ENCODE data around the gene STK11.

DNA sequence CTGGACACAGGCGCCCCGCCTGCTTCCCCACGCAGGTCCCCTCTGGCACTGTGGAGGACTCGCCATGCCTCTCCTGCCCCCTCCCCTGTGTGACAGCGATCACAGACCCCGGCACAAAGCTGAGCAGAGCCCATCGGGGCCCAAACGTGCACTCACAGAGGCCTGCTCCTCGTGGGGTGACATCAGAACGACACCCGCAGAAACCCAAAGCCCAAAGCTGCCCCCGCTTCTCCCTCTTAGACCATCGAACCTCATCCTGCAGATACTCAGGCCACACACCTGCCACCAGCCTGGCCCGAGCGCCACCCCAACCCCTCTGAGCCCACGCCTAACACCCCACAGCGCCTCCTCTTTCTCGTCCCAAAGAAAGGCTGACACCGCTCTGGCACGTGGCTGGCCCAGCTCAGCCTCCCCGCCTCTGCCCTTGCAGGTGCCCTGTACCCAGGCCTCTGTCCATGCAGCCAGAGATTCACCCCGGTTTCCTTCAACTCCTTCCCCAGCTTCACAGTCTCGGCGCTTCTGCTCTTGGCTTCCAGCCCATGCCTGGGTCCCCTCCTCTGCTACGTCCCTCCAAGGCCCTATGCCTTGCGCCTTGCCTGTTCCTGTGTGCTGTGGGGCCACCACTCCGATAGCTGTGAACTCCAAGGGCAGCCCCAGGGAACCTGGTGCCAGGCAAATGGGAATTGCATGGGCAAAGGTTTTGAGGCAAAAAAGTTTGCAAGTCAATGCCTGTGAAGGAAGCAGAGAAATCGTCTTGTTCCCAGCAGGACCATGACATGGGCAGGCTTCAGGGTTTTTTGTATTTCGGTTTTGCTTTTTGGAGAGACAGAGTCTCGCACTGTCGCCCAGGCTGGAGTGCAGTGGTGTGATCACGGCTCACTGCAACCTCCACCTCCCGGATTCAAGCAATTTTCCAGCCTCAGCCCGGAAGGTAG lies 33.1 kb downstream of the STK11 start:
- TF ChIP-seq, protein P1, sequence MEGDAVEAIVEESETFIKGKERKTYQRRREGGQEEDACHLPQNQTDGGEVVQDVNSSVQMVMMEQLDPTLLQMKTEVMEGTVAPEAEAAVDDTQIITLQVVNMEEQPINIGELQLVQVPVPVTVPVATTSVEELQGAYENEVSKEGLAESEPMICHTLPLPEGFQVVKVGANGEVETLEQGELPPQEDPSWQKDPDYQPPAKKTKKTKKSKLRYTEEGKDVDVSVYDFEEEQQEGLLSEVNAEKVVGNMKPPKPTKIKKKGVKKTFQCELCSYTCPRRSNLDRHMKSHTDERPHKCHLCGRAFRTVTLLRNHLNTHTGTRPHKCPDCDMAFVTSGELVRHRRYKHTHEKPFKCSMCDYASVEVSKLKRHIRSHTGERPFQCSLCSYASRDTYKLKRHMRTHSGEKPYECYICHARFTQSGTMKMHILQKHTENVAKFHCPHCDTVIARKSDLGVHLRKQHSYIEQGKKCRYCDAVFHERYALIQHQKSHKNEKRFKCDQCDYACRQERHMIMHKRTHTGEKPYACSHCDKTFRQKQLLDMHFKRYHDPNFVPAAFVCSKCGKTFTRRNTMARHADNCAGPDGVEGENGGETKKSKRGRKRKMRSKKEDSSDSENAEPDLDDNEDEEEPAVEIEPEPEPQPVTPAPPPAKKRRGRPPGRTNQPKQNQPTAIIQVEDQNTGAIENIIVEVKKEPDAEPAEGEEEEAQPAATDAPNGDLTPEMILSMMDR (IDR thresholded peaks at IDR 0.05) = no peak
- no peak for TF ChIP-seq POLR2A (IDR thresholded peaks at IDR 0.05)

Measured in body of pancreas (tissue), 4 donors.